Bronchial epithelial cell (primary cell): ENCODE data around the gene CD81. TPM values are rescaled to one million over a fixed set of nuclear protein-coding genes. Genes with fewer than 3 reads are reported as not detected.
A peak's percentile ranks its signal among the peaks of the same experiment; 100 is the strongest.

ENCODE experiments used
- DNase-seq: peaks from one replicate; pipeline ENCODE4 v3.0.0-alpha.2; 2010; ENCODE audit warnings: low read depth
- FAIRE-seq: peaks from 2 replicates; lab custom pipeline; 2011; peaks lifted over from hg19 to GRCh38; lab: Jason Lieb, UNC
- H3K27me3 ChIP-seq: 2 replicates; pipeline ENCODE4 v1.5.1; 2011; ENCODE audit warnings: low read length; ENCODE audit not compliant: control insufficient read depth, insufficient read depth
- H3K36me3 ChIP-seq: 2 replicates; pipeline ENCODE4 v1.5.1; 2011; ENCODE audit warnings: low read length; ENCODE audit not compliant: control insufficient read depth, insufficient read depth
- H3K4me3 ChIP-seq: 2 replicates; pipeline ENCODE4 v1.5.1; 2011; ENCODE audit warnings: mild to moderate bottlenecking, low read depth, low read length, control low read depth
- CTCF ChIP-seq: IDR thresholded peaks from 2 replicates; pipeline ENCODE4 v1.5.1; 2011; ENCODE audit warnings: mild to moderate bottlenecking, moderate library complexity, low read length, control low read depth, inconsistent platforms; ENCODE audit not compliant: insufficient read depth, severe bottlenecking
- total RNA-seq: library from RNA; depleted of rRNA; stranded (reverse); fragments of >200 nt; gene quantifications from 2 replicates; pipeline ENCODE4 v1.2.1, GENCODE V29; 2014

The CD81 gene
- total RNA-seq, 1 donor from 2014 or later, result 133 TPM

GRCh38 chr11:2424811-2425495, 47.8 kb downstream of the CD81 start:
- FAIRE-seq (no peak), DNase-seq (no peak)
- H3K4me3 ChIP-seq, result no peak overlapping the region
- no peaks in the 10 kb centered on the region for H3K36me3 ChIP-seq
- no peak for TF ChIP-seq CTCF
- no peaks in the 10 kb centered on the region for H3K27me3 ChIP-seq

GRCh38 chr11:2425506-2425905, 48.4 kb downstream of the CD81 start:
- Histone ChIP-seq H3K27me3 (no peaks in the 10 kb centered on the region), H3K4me3 (no peak overlapping the region), H3K36me3 (no peaks in the 10 kb centered on the region)
- DNase-seq, result no peak
- no peak for FAIRE-seq
- no peak for TF ChIP-seq CTCF

- DNase-seq (no peak), FAIRE-seq (no peak)
- Histone ChIP-seq H3K36me3 (no peaks in the 10 kb centered on the region), H3K4me3 (no peak overlapping the region), H3K27me3 (no peaks in the 10 kb centered on the region)
- TF ChIP-seq CTCF, result no peak
Measured at GRCh38 chr11:2426221-2426620, 49.1 kb downstream of the CD81 start.

- Histone ChIP-seq H3K36me3 (no peaks in the 10 kb centered on the region), H3K27me3 (no peaks in the 10 kb centered on the region), H3K4me3 (no peak overlapping the region)
- TF ChIP-seq CTCF, result no peak
- DNase-seq (no peak), FAIRE-seq (no peak)
Measured at GRCh38 chr11:2426826-2427521, 49.9 kb downstream of the CD81 start.

- FAIRE-seq, result peak; percentile 62
- Histone ChIP-seq H3K27me3 (no peaks in the 10 kb centered on the region), H3K36me3 (no peaks in the 10 kb centered on the region), H3K4me3 (no peak overlapping the region)
- TF ChIP-seq CTCF, result no peak
- no peak for DNase-seq
Measured at GRCh38 chr11:2427721-2428321, 50.7 kb downstream of the CD81 start.
